GM19438 (cell line): ENCODE results near the gene NOTCH4.
"Not testable (repeated sequence)": the region's sequence is repeated elsewhere in the genome, so short reads cannot be mapped to it uniquely, and the experiment has no call there.

Experiments used
- ATAC-seq: cut with Tn5 transposase; IDR thresholded peaks from one replicate; pipeline ENCODE4 v1.9.1; 2021; ENCODE audit warnings: low read depth; ENCODE audit not compliant: unreplicated experiment

NOTCH4 gene

GRCh38 chr6:32220021-32220420 is 3.8 kb downstream of the NOTCH4 start:
- ATAC-seq = no peak

- no peak for ATAC-seq
Measured at GRCh38 chr6:32218167-32218566, 5.7 kb downstream of the NOTCH4 start.

GRCh38 chr6:32216998-32217397 is 6.9 kb downstream of the NOTCH4 start:
- no peak for ATAC-seq

- ATAC-seq = no peak
Measured at GRCh38 chr6:32216285-32216684, 7.6 kb downstream of the NOTCH4 start.

- ATAC-seq = no peak
Measured at GRCh38 chr6:32215617-32216016, 8.2 kb downstream of the NOTCH4 start.

- ATAC-seq = no peak
Measured at GRCh38 chr6:32214126-32214525, 9.7 kb downstream of the NOTCH4 start.

- no peak for ATAC-seq
Measured at GRCh38 chr6:32213649-32214048, 10.2 kb downstream of the NOTCH4 start.

- no peak for ATAC-seq
Measured at GRCh38 chr6:32212076-32212760, 11.6 kb downstream of the NOTCH4 start.

- ATAC-seq = not testable (repeated sequence)
Measured at GRCh38 chr6:32211432-32211831, 12.4 kb downstream of the NOTCH4 start.

GRCh38 chr6:32210191-32210601 is 13.7 kb downstream of the NOTCH4 start:
- no peak for ATAC-seq

GRCh38 chr6:32208996-32209395 is 14.9 kb downstream of the NOTCH4 start:
- no peak for ATAC-seq

- no peak for ATAC-seq
Measured at GRCh38 chr6:32204268-32204715, 19.6 kb downstream of the NOTCH4 start.

- ATAC-seq = no peak
Measured at GRCh38 chr6:32203426-32204267, 20.2 kb downstream of the NOTCH4 start.

GRCh38 chr6:32202186-32202585 is 21.7 kb downstream of the NOTCH4 start:
- no peak for ATAC-seq

- no peak for ATAC-seq
Measured at GRCh38 chr6:32200711-32201475, 23.0 kb downstream of the NOTCH4 start.

GRCh38 chr6:32198866-32199265 is 25.0 kb downstream of the NOTCH4 start:
- ATAC-seq = no peak

- no peak for ATAC-seq
Measured at GRCh38 chr6:32198345-32198696, 25.5 kb downstream of the NOTCH4 start.

GRCh38 chr6:32196682-32197616 is 26.9 kb downstream of the NOTCH4 start:
- ATAC-seq = no peak

GRCh38 chr6:32195902-32196681 is 27.8 kb downstream of the NOTCH4 start:
- ATAC-seq = peak; percentile 74

GRCh38 chr6:32195652-32195901 is 28.3 kb downstream of the NOTCH4 start:
- peak; percentile 66 for ATAC-seq
